Adrenal gland (tissue), 12 donors: ENCODE data around the gene TMEM132C. TPM values are rescaled to one million over a fixed set of nuclear protein-coding genes. Genes with fewer than 3 reads are reported as not detected.

Experiments
- DNase-seq, 7 donors: peaks; one replicate each; pipeline ENCODE4 v3.0.0-alpha.2; 2019 to 2020
- H3K27ac ChIP-seq, 5 donors: fragments of 200-600 bp; sonication (generic) in 4 of 5; 1 replicate in 3 of 5; 2 replicates in 2 of 5; pipeline versions ENCODE4 v1.5.1 to v1.8.0; 2016 to 2020; ENCODE audit warnings: mild to moderate bottlenecking in 1 of 5
- H3K27me3 ChIP-seq: fragments of 200-600 bp; 2 replicates; pipeline ENCODE4 v1.8.0; 2021
- H3K36me3 ChIP-seq, 2 donors: fragments of 200-600 bp; replicated peaks in 1 of 2; 1 replicate in 1 of 2; 2 replicates in 1 of 2; pipeline versions ENCODE4 v1.5.1 to v1.8.0; 2018 to 2022
- H3K4me1 ChIP-seq, 2 donors: fragments of 200-600 bp; replicated peaks in 1 of 2; 1 replicate in 1 of 2; 2 replicates in 1 of 2; pipeline versions ENCODE4 v1.5.1 to v1.8.0; 2018 to 2021
- H3K4me3 ChIP-seq, 4 donors: fragments of 200-600 bp; sonication (generic) in 3 of 4; one replicate each; pipeline ENCODE4 v1.5.1; 2016 to 2018
- H3K9me3 ChIP-seq, 3 donors: fragments of 200-600 bp; sonication (generic) in 1 of 3; replicated peaks in 1 of 3; 1 replicate in 2 of 3; 2 replicates in 1 of 3; pipeline versions ENCODE4 v1.5.1 to v1.8.0; 2016 to 2021
- POLR2A ChIP-seq, 2 donors: fragments of 450-650 bp; IDR thresholded peaks; one replicate each; pipeline ENCODE4 v1.6.1; 2017; ENCODE audit warnings: antibody characterized with exemption in 2 of 2, mild to moderate bottlenecking in 2 of 2, moderate library complexity in 1 of 2
- WGBS, 4 donors: extraction: QIAGEN DNeasy Blood & Tissue Kit in 2 of 4; methylation state at CpG; one replicate each; pipeline versions ENCODE4 v1.1.5 to v1.1.7; 2013 to 2017; 5-methylcytosine and 5-hydroxymethylcytosine counted together
- intact Hi-C, 2 donors: fragments of 100-400 bp; cut with DNase I; formaldehyde crosslinking; loops; one replicate each; pipeline versions ENCODE4 v1.14.1 to v1.15.0; 2022 to 2023
- polyA plus RNA-seq, 3 donors: library from polyadenylated mRNA; stranded (reverse); fragments of 200-250 nt in 2 of 3; fragments of 350-450 nt in 1 of 3; fragmentation: Illumina TruSeq in 1 of 3; extraction: RNeasy Lipid Tissue Mini Kit (QIAGEN cat#74804) in 1 of 3; gene quantifications; one replicate each; pipeline ENCODE4 v1.2.3, GENCODE V29; 2013 to 2014
- total RNA-seq, 9 donors: library from RNA; depleted of rRNA in 4 of 9; stranded (reverse); fragments of >200 nt in 4 of 9; fragments of 120-200 nt in 1 of 9; fragmentation: NEBNext Ultra II Directional in 1 of 9; extraction: Animal tissue kit (Norgen Biotek cat#: 25700) in 1 of 9; gene quantifications; one replicate each; pipeline versions ENCODE4 v1.1.0 to v1.2.4, GENCODE V29; 2013 to 2023
- TF ChIP-seq, protein P1 (sequence below), 6 experiments: fragments of 450-650 bp in 4 of 6; fragments of 200-600 bp in 2 of 6; sonication (generic) in 1 of 6; IDR thresholded peaks; 1 replicate in 5 of 6; 2 replicates in 1 of 6; pipeline versions ENCODE4 v1.5.1 to v1.8.0; 2016 to 2021; ENCODE audit warnings: antibody characterized with exemption in 6 of 6, mild to moderate bottlenecking in 2 of 6, moderate library complexity in 1 of 6
- donor health status: healthy with polysubstance abuse.
- donor health status: Bipolar disorder and iron deficiency.
- donor health status: DM: yes; HTN: yes; CAD: no.
- donor health status: DM: no; HTN: no; CAD: no.
- donor health status: DM: no; HTN: no; CAD: no.
- donor health status: DM: yes; HTN: yes; CAD: no.

Gene TMEM132C
- total and polyA plus RNA-seq, 12 donors: 1.2 to 4.2 (median 2.5) TPM

DNA sequence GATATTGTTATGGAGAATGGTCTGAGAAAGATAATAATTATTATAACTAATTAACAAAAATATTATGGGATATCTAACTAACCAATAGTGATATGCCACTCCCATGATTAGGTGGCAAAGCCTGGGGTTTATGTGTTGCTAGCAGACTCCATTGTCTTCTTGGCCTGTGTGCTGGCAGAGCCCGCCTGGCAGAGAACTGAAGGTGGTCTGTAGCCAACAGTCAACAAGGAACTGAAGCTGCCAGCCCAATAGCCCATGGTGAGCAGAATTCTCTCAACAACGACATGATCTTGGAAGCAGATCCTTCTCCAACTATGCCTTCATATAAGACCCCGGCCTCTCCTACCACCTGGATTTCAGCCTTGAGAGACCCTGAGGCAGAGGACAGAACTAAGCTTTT is 298.0 kb downstream of the TMEM132C start:
- no peaks in the 10 kb centered on the region for H3K4me1 ChIP-seq
- H3K27me3 ChIP-seq: no peaks in the 10 kb centered on the region
- H3K4me3 ChIP-seq: no peak overlapping the region
- TF ChIP-seq, protein P1, sequence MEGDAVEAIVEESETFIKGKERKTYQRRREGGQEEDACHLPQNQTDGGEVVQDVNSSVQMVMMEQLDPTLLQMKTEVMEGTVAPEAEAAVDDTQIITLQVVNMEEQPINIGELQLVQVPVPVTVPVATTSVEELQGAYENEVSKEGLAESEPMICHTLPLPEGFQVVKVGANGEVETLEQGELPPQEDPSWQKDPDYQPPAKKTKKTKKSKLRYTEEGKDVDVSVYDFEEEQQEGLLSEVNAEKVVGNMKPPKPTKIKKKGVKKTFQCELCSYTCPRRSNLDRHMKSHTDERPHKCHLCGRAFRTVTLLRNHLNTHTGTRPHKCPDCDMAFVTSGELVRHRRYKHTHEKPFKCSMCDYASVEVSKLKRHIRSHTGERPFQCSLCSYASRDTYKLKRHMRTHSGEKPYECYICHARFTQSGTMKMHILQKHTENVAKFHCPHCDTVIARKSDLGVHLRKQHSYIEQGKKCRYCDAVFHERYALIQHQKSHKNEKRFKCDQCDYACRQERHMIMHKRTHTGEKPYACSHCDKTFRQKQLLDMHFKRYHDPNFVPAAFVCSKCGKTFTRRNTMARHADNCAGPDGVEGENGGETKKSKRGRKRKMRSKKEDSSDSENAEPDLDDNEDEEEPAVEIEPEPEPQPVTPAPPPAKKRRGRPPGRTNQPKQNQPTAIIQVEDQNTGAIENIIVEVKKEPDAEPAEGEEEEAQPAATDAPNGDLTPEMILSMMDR (IDR thresholded peaks at IDR 0.05): no peak
- no peak for TF ChIP-seq POLR2A (IDR thresholded peaks at IDR 0.05)
- 70 to 83% (median 79%) methylated on average over 2 to 3 of the region's 3 CpGs for WGBS, 4 donors
- no peaks in the 10 kb centered on the region for H3K36me3 ChIP-seq
- no peak for DNase-seq
- no peaks in the 10 kb centered on the region for H3K9me3 ChIP-seq
- intact Hi-C loops: no loop called here
- no peak overlapping the region for H3K27ac ChIP-seq

- Histone ChIP-seq H3K4me1 (no peaks in the 10 kb centered on the region), H3K27ac (no peak overlapping the region), H3K9me3 (no peaks in the 10 kb centered on the region), H3K4me3 (no peak overlapping the region), H3K36me3 (no peaks in the 10 kb centered on the region), H3K27me3 (no peaks in the 10 kb centered on the region)
- no peak for DNase-seq
- no peak for TF ChIP-seq POLR2A (IDR thresholded peaks at IDR 0.05)
- TF ChIP-seq, protein P1 (IDR thresholded peaks at IDR 0.05): no peak
- intact Hi-C loops: no loop called here
- WGBS, 4 donors: 58 to 65% (median 59%) methylated on average over 6 to 7 of the region's 7 CpGs
These were observed 300.8 kb downstream of the TMEM132C start for GRCh38 chr12:128567730-128568129.

- TF ChIP-seq POLR2A (IDR thresholded peaks at IDR 0.05): no peak
- TF ChIP-seq, protein P1 (IDR thresholded peaks at IDR 0.05): no peak
- no peaks in the 10 kb centered on the region for H3K27me3 ChIP-seq
- no peaks in the 10 kb centered on the region for H3K4me1 ChIP-seq
- no peak overlapping the region for H3K27ac ChIP-seq
- no peaks in the 10 kb centered on the region for H3K9me3 ChIP-seq
- WGBS, 4 donors: 54 to 65% (median 61%) methylated on average over 11 of the region's 11 CpGs
- H3K36me3 ChIP-seq: no peaks in the 10 kb centered on the region
- intact Hi-C loops: no loop called here
- H3K4me3 ChIP-seq: no peak overlapping the region
- no peak for DNase-seq
These were observed 303.5 kb downstream of the TMEM132C start for GRCh38 chr12:128570191-128571065.

- Histone ChIP-seq H3K9me3 (no peaks in the 10 kb centered on the region), H3K4me3 (no peak overlapping the region), H3K27me3 (no peaks in the 10 kb centered on the region), H3K27ac (no peak overlapping the region), H3K36me3 (no peaks in the 10 kb centered on the region), H3K4me1 (no peaks in the 10 kb centered on the region)
- intact Hi-C loops: no loop called here
- WGBS, 4 donors: 87 to 92% (median 89%) methylated on average over 6 to 7 of the region's 7 CpGs
- no peak for DNase-seq
- TF ChIP-seq, protein P1 (IDR thresholded peaks at IDR 0.05): no peak
- no peak for TF ChIP-seq POLR2A (IDR thresholded peaks at IDR 0.05)
These were observed 305.2 kb downstream of the TMEM132C start for GRCh38 chr12:128571906-128572810.
